A673 (cell line): ENCODE data around the gene AGPAT3. TPM values are rescaled to one million over a fixed set of nuclear protein-coding genes. Genes with fewer than 3 reads are reported as not detected.
A peak's percentile ranks its signal among the peaks of the same experiment; 100 is the strongest.

ENCODE experiments used
- BruUV-seq: library from RNA; stranded (reverse); fragments of 400-500 nt; replicated peaks from 2 replicates; lab custom pipeline; 2021; lab: Mats Ljungman, UMichigan
- CTCF ChIA-PET: fragments of 300-600 bp; sonication (Branson Sonifier 250); formaldehyde crosslinking; loops from one replicate; lab custom pipeline; 2022; ENCODE audit warnings: antibody characterized with exemption; lab: Charles Lee
- POLR2A ChIA-PET: fragments of 300-600 bp; sonication (Branson Sonifier 250); formaldehyde crosslinking; loops from one replicate; lab custom pipeline; 2022; ENCODE audit warnings: antibody characterized with exemption; ENCODE audit not compliant: low non-redundant PET; lab: Charles Lee
- DNase-seq: peaks from one replicate; pipeline ENCODE4 v3.0.0-alpha.2; 2015; ENCODE audit warnings: low spot score
- H3K27ac ChIP-seq: fragments of 200-600 bp; sonication (generic); 2 replicates; pipeline ENCODE4 v1.5.1; 2016; ENCODE audit warnings: mixed run types, low read depth, mild to moderate bottlenecking, mixed read lengths, antibody characterized with exemption, low read length; ENCODE audit not compliant: poor library complexity, severe bottlenecking
- H3K27me3 ChIP-seq: fragments of 200-600 bp; sonication (generic); replicated peaks from 2 replicates; pipeline ENCODE4 v1.6.1; 2017; ENCODE audit warnings: mixed run types, low read depth, mild to moderate bottlenecking, mixed read lengths, antibody characterized with exemption, low read length; ENCODE audit not compliant: insufficient read depth, poor library complexity
- H3K36me3 ChIP-seq: fragments of 200-600 bp; sonication (generic); 2 replicates; pipeline ENCODE4 v1.6.1; 2016; ENCODE audit warnings: mixed run types, mild to moderate bottlenecking, mixed read lengths, antibody characterized with exemption, low read length; ENCODE audit not compliant: insufficient read depth, poor library complexity, severe bottlenecking
- H3K4me1 ChIP-seq: fragments of 200-600 bp; sonication (generic); 2 replicates; pipeline ENCODE4 v1.6.1; 2017; ENCODE audit warnings: mixed run types, mild to moderate bottlenecking, mixed read lengths, antibody characterized with exemption, low read length; ENCODE audit not compliant: insufficient read depth, poor library complexity, severe bottlenecking
- H3K4me3 ChIP-seq: fragments of 200-600 bp; sonication (generic); 2 replicates; pipeline ENCODE4 v1.5.1; 2016; ENCODE audit warnings: low read depth, mixed run types, mild to moderate bottlenecking, mixed read lengths, low read length; ENCODE audit not compliant: poor library complexity, severe bottlenecking
- H3K9me3 ChIP-seq: fragments of 200-600 bp; sonication (generic); 2 replicates; pipeline ENCODE4 v1.6.1; 2016; ENCODE audit warnings: mixed run types, low read depth, mild to moderate bottlenecking, mixed read lengths, antibody characterized with exemption, low read length; ENCODE audit not compliant: poor library complexity, severe bottlenecking
- CTCF ChIP-seq: fragments of 300-800, 200-600 bp; sonication (generic); conservative IDR thresholded peaks from 2 replicates; pipeline ENCODE4 v1.5.1; 2017; ENCODE audit warnings: low read depth, mild to moderate bottlenecking, antibody characterized with exemption, low read length, moderate library complexity, mixed read lengths
- EZH2 ChIP-seq: fragments of 200-600 bp; sonication (generic); IDR thresholded peaks from 2 replicates; pipeline ENCODE4 v1.6.1; 2017; ENCODE audit warnings: borderline replicate concordance, low read depth, mild to moderate bottlenecking, mixed read lengths, antibody characterized with exemption, low read length; ENCODE audit not compliant: poor library complexity, severe bottlenecking
- intact Hi-C: fragments of 100-400 bp; cut with micrococcal nuclease; formaldehyde crosslinking; loops from one replicate; pipeline ENCODE4 v1.10.0; 2022; ENCODE audit not compliant: unreplicated experiment
- total RNA-seq: library from RNA; stranded (reverse); gene quantifications from 2 replicates; pipeline ENCODE4 v1.2.3, GENCODE V29; 2021

The AGPAT3 gene
- total RNA-seq, 1 experiment from 2014 or later, result 69.6 TPM

- Histone ChIP-seq H3K9me3 (no peaks in the 10 kb centered on the region), H3K27me3 (no peaks in the 10 kb centered on the region), H3K36me3 (no peaks in the 10 kb centered on the region), H3K4me1 (no peaks in the 10 kb centered on the region), H3K27ac (no peak overlapping the region), H3K4me3 (no peak overlapping the region)
- no peak for DNase-seq
- CTCF ChIA-PET, result no interaction called here
- TF ChIP-seq CTCF (no peak), EZH2 (no peak)
- BruUV-seq, result no TSS peak
- POLR2A ChIA-PET, result no interaction called here
- intact Hi-C loops, result no loop called here
Measured at GRCh38 chr21:43825242-43825935, 39.6 kb upstream of the AGPAT3 start.

DNA sequence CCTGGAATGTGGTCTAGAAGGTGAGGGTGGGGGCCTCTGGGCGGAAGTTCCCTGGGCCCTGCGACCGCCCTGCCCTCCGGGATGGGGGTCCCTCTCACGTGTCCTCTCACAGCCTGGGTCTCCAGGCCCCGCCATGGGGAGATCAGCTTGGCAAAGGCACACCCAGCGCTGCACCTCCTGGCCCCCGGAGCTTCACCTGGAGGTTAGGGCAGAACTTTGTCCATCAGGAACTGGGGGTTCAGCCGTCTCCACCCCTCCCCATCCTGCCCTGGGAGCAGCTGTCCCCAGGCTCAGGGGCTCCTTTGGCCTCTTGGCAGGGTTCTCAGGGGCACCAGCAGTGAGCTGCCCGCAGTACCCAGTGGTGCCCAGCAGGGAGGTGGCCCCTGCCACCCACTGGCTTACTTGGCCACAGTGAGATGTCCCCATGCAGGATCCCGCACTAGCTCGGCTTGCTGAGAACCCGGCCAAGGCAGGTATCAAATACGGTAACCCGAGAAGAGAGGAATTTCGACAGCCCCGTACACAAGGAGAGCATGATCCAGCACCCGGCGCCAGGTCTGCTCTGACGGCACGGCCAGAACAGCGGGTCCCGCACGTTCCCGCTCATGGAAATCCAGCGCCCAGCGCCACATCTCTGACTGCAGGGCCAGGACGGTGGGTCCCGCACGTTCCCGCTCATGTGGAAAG lies 38.9 kb upstream of the AGPAT3 start:
- POLR2A ChIA-PET, result no interaction called here
- CTCF ChIA-PET, result no interaction called here
- no peak overlapping the region for H3K4me3 ChIP-seq
- no peaks in the 10 kb centered on the region for H3K36me3 ChIP-seq
- no peak for TF ChIP-seq EZH2
- TF ChIP-seq CTCF, result 0 out of 2 replicates have a peak, but pooled peaks have one; percentile 19
- H3K9me3 ChIP-seq, result no peaks in the 10 kb centered on the region
- H3K27me3 ChIP-seq, result no peaks in the 10 kb centered on the region
- intact Hi-C loops, result no loop called here
- no peaks in the 10 kb centered on the region for H3K4me1 ChIP-seq
- DNase-seq, result no peak
- BruUV-seq, result no TSS peak
- no peak overlapping the region for H3K27ac ChIP-seq

- CTCF ChIA-PET, result no interaction called here
- H3K27me3 ChIP-seq, result no peaks in the 10 kb centered on the region
- no peak overlapping the region for H3K4me3 ChIP-seq
- H3K27ac ChIP-seq, result no peak overlapping the region
- H3K4me1 ChIP-seq, result no peaks in the 10 kb centered on the region
- no peak for TF ChIP-seq CTCF
- TF ChIP-seq EZH2, result no peak
- no peaks in the 10 kb centered on the region for H3K9me3 ChIP-seq
- H3K36me3 ChIP-seq, result no peaks in the 10 kb centered on the region
- DNase-seq, result no peak
- intact Hi-C loops, result no loop called here
- no TSS peak for BruUV-seq
- POLR2A ChIA-PET, result no interaction called here
Measured at GRCh38 chr21:43826623-43826974, 38.4 kb upstream of the AGPAT3 start.
